ENCODE results near the gene ECM2. TPM values are rescaled to one million over a fixed set of nuclear protein-coding genes. Genes with fewer than 3 reads are reported as not detected.

The ECM2 gene
- total and polyA plus RNA-seq, 8 donors: 0.56 to 3.2 (median 1.8) TPM

DNA sequence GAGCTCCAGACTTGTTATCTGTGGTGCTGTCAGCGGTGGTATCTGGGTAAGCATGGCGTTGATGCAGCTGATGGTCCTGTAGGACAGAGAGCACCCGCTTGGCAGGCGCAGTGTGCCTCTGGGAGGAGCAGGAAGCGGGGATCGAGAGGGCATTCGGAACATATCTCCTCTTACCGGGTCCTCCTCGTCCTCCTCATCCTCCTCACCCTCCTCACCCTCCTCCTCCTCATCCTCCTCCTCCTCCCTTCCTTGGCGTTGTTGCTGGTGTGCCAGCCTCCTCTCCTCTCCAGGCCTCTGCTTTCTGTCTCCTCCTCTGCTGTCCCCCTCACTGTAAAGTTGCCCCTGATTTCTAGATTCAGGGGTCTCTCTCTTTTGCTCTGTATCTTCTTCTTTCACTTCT lies 21.2 kb downstream of the ECM2 start:
- Histone ChIP-seq H3K9me3 (no peaks in the 10 kb centered on the region), H3K4me3 (no peak overlapping the region), H3K27me3 (no peaks in the 10 kb centered on the region), H3K36me3 (no peaks in the 10 kb centered on the region), H3K4me1 (peaks cover 0 to 5% (median 0%) of the 10 kb centered on the region in 3 donors), H3K27ac (no peak overlapping the region)
- TF ChIP-seq, protein P1, sequence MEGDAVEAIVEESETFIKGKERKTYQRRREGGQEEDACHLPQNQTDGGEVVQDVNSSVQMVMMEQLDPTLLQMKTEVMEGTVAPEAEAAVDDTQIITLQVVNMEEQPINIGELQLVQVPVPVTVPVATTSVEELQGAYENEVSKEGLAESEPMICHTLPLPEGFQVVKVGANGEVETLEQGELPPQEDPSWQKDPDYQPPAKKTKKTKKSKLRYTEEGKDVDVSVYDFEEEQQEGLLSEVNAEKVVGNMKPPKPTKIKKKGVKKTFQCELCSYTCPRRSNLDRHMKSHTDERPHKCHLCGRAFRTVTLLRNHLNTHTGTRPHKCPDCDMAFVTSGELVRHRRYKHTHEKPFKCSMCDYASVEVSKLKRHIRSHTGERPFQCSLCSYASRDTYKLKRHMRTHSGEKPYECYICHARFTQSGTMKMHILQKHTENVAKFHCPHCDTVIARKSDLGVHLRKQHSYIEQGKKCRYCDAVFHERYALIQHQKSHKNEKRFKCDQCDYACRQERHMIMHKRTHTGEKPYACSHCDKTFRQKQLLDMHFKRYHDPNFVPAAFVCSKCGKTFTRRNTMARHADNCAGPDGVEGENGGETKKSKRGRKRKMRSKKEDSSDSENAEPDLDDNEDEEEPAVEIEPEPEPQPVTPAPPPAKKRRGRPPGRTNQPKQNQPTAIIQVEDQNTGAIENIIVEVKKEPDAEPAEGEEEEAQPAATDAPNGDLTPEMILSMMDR (IDR thresholded peaks at IDR 0.05): no peak
- no peak for FAIRE-seq
- 95 to 97% methylated on average over 9 to 10 of the region's 10 CpGs for WGBS, 2 donors
- no peak for ATAC-seq
- DNase-seq: no peak
- intact Hi-C loops (cut with DNase I): no loop called here

DNA sequence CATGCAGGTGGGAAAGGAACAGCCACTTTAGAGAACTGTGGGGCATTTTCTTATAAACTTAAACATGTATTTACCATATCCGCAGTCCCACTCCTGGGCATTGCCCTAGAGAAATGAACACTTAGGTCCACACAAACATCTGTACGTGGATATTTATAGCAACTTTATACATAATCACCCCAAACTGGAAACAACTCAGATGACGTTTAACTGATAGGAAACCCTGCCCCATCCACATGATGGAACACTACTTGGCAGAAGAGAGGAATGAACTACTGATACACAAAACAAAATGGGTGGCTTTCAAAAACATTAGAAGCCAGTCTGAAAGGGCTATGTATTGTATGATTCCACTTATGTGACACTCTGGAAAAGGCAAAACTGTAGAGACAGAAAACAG lies 22.4 kb downstream of the ECM2 start:
- Histone ChIP-seq H3K36me3 (no peaks in the 10 kb centered on the region), H3K27me3 (no peaks in the 10 kb centered on the region), H3K4me1 (peaks cover 0 to 5% (median 0%) of the 10 kb centered on the region in 3 donors), H3K4me3 (no peak overlapping the region), H3K9me3 (no peaks in the 10 kb centered on the region), H3K27ac (no peak overlapping the region)
- ATAC-seq (no peak), DNase-seq (no peak), FAIRE-seq (no peak)
- intact Hi-C loops (cut with DNase I): no loop called here
- TF ChIP-seq, protein P1 (IDR thresholded peaks at IDR 0.05): no peak
- WGBS, 2 donors: 66 to 69% methylated on average over 3 of the region's 3 CpGs

DNA sequence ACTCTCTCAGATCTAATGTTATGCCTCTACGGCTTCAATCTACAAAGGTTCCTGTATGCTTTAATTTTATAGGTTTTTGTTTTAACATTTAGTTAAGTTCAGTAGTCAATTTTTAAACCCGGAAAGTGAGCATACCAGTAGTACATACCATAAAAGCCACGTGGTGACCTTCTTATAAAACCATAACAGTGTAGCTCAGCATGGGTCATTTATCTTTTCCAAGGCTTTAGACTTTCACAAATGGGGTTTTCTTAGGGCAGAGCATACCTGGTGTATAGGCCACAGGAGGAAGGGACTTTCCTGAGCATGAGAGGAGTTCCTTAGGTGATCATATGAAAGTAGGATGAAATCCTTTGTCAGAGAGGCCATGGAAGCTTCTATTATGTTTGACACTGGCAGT lies 23.2 kb downstream of the ECM2 start:
- Histone ChIP-seq H3K9me3 (no peaks in the 10 kb centered on the region), H3K36me3 (no peaks in the 10 kb centered on the region), H3K4me3 (no peak overlapping the region), H3K27ac (no peak overlapping the region), H3K27me3 (no peaks in the 10 kb centered on the region), H3K4me1 (peaks cover 0 to 4% (median 0%) of the 10 kb centered on the region in 3 donors)
- intact Hi-C loops (cut with DNase I): no loop called here
- FAIRE-seq (no peak), ATAC-seq (no peak), DNase-seq (no peak)
- 36 to 58% methylated on average over 3 of the region's 3 CpGs for WGBS, 2 donors
- TF ChIP-seq, protein P1 (IDR thresholded peaks at IDR 0.05): no peak

DNA sequence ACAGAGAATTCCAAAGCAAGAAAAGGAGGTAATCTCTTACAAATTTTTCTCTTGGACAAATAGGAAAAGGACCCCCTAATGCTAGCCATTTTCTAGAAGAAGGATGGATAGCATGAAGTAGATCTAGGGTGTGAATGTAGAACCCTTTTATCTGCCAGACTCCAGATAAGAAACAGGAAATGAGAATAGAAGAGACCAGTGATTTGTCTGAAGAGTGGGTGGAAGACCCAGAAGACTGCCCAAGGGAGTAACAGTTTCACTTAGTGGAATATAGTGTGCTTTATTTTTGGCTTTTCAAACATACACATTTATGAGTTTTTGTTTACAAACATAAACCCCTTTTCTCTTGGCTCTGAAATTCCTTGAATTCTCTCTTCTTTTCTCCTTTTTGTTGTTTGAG lies 25.0 kb downstream of the ECM2 start:
- DNase-seq: no peak
- no peak for ATAC-seq
- H3K27ac ChIP-seq: no peak overlapping the region
- H3K4me1 ChIP-seq: no peaks in the 10 kb centered on the region
- H3K4me3 ChIP-seq: no peak overlapping the region
- no peaks in the 10 kb centered on the region for H3K36me3 ChIP-seq
- no peak for FAIRE-seq
- H3K9me3 ChIP-seq: no peaks in the 10 kb centered on the region
- intact Hi-C loops (cut with DNase I): no loop called here
- no peaks in the 10 kb centered on the region for H3K27me3 ChIP-seq
- TF ChIP-seq, protein P1 (IDR thresholded peaks at IDR 0.05): no peak

DNA sequence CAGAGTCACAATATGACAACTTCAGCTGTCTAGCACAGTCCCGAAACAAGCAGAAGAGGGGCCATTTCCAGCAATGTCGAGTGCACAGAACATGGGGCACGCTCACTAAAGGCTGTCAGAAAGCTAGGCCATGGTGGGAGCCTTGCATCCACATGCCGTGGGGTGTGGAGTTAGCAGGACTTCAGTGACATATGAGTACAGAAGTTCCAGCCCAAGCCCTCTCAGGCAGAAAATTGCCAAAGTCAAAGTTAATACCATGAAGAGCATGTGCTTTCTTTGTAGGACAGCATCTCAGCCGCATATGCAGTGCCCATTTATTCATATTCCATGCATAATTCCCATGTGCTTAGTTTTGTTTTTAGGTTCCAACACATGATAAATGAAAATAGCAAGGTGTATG lies 26.7 kb downstream of the ECM2 start:
- Histone ChIP-seq H3K4me1 (no peaks in the 10 kb centered on the region), H3K27me3 (no peaks in the 10 kb centered on the region), H3K4me3 (no peak overlapping the region), H3K9me3 (no peaks in the 10 kb centered on the region), H3K36me3 (no peaks in the 10 kb centered on the region), H3K27ac (no peak overlapping the region)
- no peak for DNase-seq
- WGBS, 2 donors: 96 to 98% methylated on average over 5 of the region's 5 CpGs
- no peak for FAIRE-seq
- intact Hi-C loops (cut with DNase I): no loop called here
- TF ChIP-seq, protein P1 (IDR thresholded peaks at IDR 0.05): no peak
- ATAC-seq: no peak
